PC-3 (cell line): Measurements from ENCODE around the gene MTNR1B.

ENCODE experiments used
- EZH2 ChIP-seq: fragments of 300-600 bp; sonication (generic); IDR thresholded peaks from one replicate; pipeline ENCODE4 v1.6.1; 2017; ENCODE audit warnings: antibody characterized with exemption, mild to moderate bottlenecking, low read length; ENCODE audit not compliant: unreplicated experiment
- TF ChIP-seq, protein P1 (sequence below): fragments of 300-600 bp; sonication (generic); conservative IDR thresholded peaks from 2 replicates; pipeline ENCODE4 v1.5.1; 2017; ENCODE audit warnings: antibody characterized with exemption, low read depth, mild to moderate bottlenecking, low read length

DNA sequence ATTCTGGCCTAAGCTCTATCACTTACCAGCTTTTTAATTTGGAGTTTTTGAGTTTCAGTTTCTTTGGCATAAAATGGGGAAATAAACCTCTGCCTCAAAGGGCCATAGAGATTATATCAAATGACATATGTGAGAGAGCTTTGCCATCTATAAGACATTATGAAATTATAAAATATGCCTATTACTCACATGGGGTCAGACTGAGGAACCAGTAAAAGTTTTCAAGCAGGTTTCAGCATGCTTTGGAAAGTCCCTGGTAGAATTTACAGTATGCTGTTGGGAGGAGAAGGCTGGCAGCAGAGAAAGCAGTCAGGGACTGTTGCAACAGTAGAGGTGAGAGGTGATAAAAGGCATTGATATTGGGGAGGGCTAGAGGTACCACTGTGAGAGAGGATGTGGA lies 13.6 kb upstream of the MTNR1B start:
- TF ChIP-seq, protein P1, sequence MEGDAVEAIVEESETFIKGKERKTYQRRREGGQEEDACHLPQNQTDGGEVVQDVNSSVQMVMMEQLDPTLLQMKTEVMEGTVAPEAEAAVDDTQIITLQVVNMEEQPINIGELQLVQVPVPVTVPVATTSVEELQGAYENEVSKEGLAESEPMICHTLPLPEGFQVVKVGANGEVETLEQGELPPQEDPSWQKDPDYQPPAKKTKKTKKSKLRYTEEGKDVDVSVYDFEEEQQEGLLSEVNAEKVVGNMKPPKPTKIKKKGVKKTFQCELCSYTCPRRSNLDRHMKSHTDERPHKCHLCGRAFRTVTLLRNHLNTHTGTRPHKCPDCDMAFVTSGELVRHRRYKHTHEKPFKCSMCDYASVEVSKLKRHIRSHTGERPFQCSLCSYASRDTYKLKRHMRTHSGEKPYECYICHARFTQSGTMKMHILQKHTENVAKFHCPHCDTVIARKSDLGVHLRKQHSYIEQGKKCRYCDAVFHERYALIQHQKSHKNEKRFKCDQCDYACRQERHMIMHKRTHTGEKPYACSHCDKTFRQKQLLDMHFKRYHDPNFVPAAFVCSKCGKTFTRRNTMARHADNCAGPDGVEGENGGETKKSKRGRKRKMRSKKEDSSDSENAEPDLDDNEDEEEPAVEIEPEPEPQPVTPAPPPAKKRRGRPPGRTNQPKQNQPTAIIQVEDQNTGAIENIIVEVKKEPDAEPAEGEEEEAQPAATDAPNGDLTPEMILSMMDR, result no peak
- TF ChIP-seq EZH2, result no peak
